Left forelimb (tissue), 1 donor: Measurements from ENCODE around the gene SLC6A4.
"Not testable (repeated sequence)": the region's sequence is repeated elsewhere in the genome, so short reads cannot be mapped to it uniquely, and the experiment has no call there.

ENCODE experiments used
- DNase-seq: peaks from one replicate; pipeline ENCODE4 v3.0.0-alpha.2; 2018; ENCODE audit warnings: low spot score

SLC6A4 gene

GRCh38 chr17:30219315-30219714 is 16.2 kb downstream of the SLC6A4 start:
- no peak for DNase-seq

GRCh38 chr17:30218799-30219198 is 16.7 kb downstream of the SLC6A4 start:
- DNase-seq, result no peak

- no peak for DNase-seq
These were observed 17.7 kb downstream of the SLC6A4 start for GRCh38 chr17:30217746-30218245.

GRCh38 chr17:30217054-30217453 is 18.4 kb downstream of the SLC6A4 start:
- no peak for DNase-seq

GRCh38 chr17:30212750-30213149 is 22.7 kb downstream of the SLC6A4 start:
- no peak for DNase-seq

- DNase-seq, result no peak
These were observed 24.1 kb downstream of the SLC6A4 start for GRCh38 chr17:30211371-30211770.

GRCh38 chr17:30210901-30211300 is 24.6 kb downstream of the SLC6A4 start:
- no peak for DNase-seq

- no peak for DNase-seq
These were observed 25.1 kb downstream of the SLC6A4 start for GRCh38 chr17:30210366-30210765.

- no peak for DNase-seq
These were observed 25.6 kb downstream of the SLC6A4 start for GRCh38 chr17:30209930-30210329.

GRCh38 chr17:30208214-30208613 is 27.3 kb downstream of the SLC6A4 start:
- no peak for DNase-seq

- DNase-seq, result no peak
These were observed 27.8 kb downstream of the SLC6A4 start for GRCh38 chr17:30207655-30208054.

GRCh38 chr17:30203471-30203981 is 32.0 kb downstream of the SLC6A4 start:
- no peak for DNase-seq

GRCh38 chr17:30200656-30201055 is 34.8 kb downstream of the SLC6A4 start:
- not testable (repeated sequence) for DNase-seq

GRCh38 chr17:30200106-30200505 is 35.4 kb downstream of the SLC6A4 start:
- DNase-seq, result no peak

- no peak for DNase-seq
These were observed 35.9 kb downstream of the SLC6A4 start for GRCh38 chr17:30199600-30199999.

GRCh38 chr17:30197416-30197815 is 38.1 kb downstream of the SLC6A4 start:
- DNase-seq, result no peak

GRCh38 chr17:30196504-30196903 is 39.0 kb downstream of the SLC6A4 start:
- no peak for DNase-seq

- DNase-seq, result no peak
These were observed 44.4 kb downstream of the SLC6A4 start for GRCh38 chr17:30191072-30191471.

GRCh38 chr17:30188211-30188939 is 47.1 kb downstream of the SLC6A4 start:
- DNase-seq, result no peak

- no peak for DNase-seq
These were observed 47.9 kb downstream of the SLC6A4 start for GRCh38 chr17:30187573-30187972.

- no peak for DNase-seq
These were observed 48.7 kb downstream of the SLC6A4 start for GRCh38 chr17:30186761-30187160.

GRCh38 chr17:30176855-30177254 is 58.6 kb downstream of the SLC6A4 start:
- DNase-seq, result no peak

GRCh38 chr17:30174556-30174955 is 60.9 kb downstream of the SLC6A4 start:
- DNase-seq, result no peak

GRCh38 chr17:30173649-30174048 is 61.8 kb downstream of the SLC6A4 start:
- DNase-seq, result no peak
